ENCODE measurements around the gene DNMT3A.
A peak's percentile ranks its signal among the peaks of the same experiment; 100 is the strongest.

DNMT3A gene

DNA sequence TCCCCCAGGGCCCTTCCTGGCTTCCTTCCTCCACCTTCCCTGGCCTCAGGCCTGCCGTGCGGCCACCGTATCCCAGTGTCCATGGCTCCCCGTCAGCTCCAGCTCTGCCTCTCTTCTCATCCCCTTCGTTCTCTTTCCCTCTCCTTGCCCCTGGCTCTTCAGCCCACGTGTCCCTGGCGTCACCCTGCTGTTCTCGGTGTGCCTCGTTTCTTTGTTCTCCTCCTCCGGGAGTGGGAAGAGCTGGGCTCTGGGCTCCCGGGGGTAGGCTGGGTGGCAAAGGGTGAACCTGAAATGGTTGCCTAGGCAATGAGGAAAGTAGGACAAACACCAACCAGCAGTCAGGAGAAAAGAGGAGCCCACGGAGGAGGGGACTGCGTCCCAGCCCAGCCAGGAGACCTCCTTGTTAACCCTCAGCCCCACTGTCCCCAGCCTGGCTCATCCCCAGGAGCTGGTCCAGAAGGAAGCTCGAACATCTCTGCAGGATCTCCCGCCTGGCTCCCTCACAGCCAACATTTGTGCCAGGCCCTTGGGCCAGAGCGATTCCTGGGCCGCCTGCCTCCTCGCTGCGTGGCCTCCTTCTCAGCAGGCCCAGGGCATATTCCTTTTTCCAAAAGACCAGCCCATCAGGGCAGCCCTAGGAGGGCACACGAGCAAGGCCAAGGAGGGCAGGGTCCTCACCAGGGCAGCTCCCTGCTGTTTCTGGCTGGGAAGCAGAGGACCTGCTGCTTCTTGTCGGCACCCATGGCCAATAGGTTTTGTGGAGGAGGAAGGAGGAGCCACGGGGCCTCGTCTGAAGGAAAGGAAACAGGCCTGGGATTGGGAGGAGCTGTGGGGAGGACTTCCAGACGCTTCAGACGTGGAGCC is 30.9 kb upstream of the DNMT3A start:
- DNase-seq (ENCODE audit: low read depth in 3 of 3): no peak

DNA sequence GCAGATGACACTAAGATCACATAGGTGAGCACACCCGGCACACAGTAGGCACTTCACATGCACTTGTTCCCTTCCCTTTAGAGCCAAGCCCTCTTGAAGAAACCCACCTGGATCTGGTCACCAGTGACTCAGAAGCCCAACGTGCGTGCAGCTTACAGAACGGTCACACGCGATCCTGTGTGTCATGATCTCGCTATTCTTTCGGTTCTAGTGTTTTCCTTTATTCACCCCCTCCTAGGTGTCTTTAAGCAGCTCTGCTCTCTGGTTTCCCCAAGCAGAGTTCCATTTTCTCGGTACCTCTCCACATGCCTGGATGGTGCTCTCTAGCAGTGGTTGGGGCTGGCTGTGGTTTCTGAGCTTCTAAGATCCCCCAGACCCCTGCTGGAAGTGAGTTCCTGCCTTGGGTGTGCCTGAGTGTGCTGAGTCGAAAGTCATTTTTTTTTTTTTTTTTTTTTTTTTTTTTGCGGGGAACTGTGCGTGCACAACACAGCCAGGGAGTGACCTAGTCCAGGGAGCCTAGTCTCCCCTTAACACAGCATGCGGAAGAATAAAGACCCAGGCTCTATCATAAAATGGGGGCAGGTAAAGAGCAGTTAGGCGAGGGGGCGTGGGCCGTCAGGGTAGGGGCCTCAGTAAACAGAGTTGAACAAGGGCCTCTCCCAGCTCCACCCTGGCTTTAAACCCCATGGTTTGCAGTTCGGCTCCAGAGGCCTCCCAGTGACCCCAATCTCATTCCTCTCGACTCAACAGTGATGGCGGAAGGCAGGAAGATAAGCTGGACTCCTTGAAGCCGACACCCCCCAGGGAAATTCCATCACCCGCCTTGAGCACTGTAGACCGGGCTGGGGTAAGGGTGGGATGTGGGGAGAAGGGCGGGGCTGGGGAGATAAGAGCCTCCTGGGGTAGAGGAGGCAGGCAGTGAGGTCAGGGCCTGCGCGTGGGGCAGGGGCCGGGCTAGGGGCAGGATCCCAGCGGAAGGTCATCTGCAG is 29.8 kb upstream of the DNMT3A start:
- no peak for DNase-seq (ENCODE audit: low read depth in 3 of 3)

DNA sequence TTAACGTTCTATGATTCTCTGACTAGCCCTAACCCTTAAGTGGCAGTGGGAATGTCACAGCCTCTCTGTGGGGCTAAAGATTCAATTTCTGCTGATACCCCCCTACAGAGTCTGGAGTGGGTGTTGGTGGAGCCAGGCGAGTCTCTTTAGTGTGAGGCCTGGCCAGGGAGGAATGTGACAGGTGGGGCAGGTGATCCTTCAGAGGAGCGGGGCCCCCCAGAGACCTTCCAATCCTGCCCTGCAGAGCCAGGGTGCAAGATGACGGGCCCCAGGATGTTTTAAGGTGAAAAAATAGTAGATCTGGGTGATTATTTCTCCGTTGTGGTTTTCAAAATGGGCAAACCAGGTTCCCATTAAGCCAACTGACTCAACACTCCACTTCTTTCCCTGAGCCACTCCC is 28.2 kb upstream of the DNMT3A start:
- no peak for DNase-seq (ENCODE audit: low read depth in 3 of 3)

DNA sequence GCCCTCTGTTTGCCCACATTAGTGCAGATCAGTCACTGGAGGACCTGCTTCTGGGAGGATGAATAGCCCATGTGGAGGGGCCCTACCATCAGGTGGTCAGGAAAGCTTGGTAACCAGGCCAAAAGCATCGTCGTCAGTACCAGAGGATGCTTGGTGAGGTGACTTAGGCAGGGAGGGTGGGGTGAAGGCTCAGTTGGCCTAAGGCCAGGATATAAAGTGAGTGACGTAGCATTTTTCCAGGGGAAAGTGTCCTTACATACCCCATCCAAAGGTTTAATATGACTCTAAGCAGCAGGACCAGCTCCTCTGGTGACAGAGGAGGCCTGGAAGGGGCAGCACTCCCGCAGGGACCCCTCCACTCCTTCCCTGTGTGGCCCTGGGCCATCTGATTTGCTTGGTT is 27.7 kb upstream of the DNMT3A start:
- DNase-seq (ENCODE audit: low read depth in 3 of 3): no peak

DNA sequence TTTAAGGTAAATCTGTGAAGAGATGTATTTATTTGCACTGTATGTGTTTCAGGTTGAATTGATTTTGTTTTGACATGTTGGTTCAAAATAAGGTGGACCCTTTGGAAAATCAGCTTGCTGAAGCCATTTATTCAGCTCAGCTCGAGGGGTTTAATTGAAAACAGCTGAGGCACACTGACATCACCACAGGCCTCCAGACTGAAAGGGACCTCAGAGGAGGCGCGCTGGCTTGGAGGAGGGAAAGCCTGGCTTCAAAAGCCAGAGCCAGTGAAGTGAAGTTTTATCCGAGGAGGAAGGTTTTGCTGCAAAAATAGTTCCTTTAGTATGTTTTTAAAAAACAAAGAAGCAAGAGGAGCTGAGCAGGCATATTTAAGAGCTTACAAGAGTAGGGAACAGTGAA is 26.9 kb upstream of the DNMT3A start:
- no peak for DNase-seq (ENCODE audit: low read depth in 3 of 3)

DNA sequence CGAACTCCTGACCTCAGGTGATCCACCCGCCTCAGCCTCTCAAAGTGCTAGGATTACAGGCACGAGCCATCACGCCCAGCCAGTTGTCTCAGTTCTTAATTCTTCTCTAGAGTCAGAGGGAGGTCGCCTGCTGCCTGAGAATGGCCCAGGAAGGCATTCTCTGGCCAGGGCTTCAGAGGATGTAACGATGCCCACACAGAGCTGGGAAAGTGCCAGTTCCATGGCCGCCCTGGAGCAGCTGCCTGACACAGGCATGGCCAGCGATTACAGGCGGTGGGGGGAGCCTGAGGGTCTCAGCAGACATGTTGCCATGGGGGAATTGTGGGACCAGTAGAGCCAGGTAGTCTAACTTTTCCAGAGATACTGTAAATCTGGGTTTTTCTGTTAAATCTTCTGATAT is 25.6 kb upstream of the DNMT3A start:
- DNase-seq (ENCODE audit: low read depth in 3 of 3): no peak

DNA sequence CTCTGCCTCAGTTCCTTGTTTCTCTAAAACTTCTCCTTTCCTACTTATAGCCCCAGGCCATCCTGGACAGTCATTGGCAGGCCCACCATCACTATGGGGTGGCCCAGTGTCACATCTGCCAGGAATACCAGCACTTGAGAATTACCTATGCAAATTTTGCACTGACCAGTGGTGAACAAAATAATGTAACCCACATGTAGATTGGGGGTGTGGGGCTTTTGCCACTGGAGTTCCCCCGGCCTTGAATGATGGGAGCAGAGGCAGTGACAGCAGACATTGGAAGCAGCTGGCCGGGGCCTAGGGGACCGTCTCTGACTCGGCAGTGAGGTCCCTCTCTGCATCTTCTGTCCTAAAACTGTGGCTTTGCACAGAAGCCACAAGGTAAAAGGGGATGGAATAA is 24.9 kb upstream of the DNMT3A start:
- no peak for DNase-seq (ENCODE audit: low read depth in 3 of 3)

DNA sequence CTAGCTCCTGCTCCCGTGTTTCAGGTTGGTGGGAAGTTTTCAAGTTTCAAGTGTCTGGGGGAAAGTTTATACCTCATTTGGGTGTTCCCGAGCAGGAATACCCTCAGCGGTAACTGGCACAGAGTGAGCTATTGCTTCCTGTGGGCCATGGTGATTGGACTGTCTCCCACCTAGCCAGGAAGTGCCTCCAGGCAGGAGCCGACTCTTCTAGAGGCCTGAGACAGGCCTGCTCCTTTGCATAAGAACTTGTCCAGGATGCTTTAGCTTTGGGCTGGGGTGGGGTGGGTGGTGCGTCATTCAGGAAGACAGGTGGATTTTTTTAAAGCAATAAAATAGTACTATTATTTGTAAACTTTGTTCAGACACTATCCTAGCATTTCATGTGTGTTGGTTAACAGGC is 23.5 kb upstream of the DNMT3A start:
- no peak for DNase-seq (ENCODE audit: low read depth in 3 of 3)

DNA sequence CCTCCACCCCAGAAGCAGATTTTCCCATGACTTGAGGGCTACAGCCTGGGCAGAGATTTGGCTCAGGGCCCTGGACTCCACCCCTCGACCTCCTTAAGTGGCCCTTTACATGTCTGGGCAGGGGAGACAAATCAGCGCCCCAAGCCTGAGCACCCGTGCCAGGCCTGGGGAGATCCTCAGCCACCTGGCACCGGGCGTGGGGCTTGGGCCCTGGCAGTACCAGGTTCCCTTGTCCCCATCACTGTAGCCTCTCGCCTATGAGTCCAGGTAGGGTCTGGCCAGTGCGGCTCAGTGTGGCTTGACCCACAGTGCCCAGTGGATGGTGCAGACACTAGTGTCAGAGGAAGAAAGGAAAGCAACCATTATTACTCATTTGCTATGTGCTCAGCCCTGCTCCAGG is 22.0 kb upstream of the DNMT3A start:
- no peak for DNase-seq (ENCODE audit: low read depth in 3 of 3)

DNA sequence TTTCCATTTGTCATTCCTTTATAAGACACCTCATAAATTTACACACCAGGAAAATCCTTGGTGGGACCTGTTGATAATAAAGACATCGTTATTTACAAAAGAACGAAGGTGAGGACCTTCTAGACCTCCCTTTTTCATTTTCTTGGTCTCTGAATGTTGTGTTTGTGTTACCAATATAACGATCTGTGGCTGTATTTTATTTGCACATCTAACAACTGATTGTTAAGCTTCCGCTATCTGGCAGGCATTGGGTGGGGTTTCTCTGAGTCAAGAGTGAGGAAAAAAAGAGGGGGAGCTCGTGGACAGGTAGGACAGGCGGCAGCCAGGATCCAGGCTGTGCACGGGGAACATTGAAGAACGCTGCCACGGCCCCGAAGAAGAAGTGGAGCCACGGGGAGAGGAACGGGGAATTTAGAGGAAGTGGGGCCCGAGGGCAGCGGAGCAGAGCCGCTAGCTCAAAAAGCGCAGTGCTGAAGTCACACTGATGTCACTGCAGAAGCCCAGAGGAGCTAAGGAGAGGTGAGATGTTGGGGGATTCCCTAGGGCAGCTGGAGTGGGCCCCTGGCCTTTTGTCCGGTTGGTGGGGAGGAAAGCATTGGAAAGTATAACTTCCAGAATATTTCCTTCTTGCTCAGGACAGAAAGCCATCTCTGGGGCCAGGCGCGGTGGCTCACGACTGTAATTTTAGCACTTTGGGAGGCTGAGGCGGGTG is 20.9 kb upstream of the DNMT3A start:
- peak in 1 of 3 experiments; percentile 55 for DNase-seq (ENCODE audit: low read depth in 3 of 3)

DNA sequence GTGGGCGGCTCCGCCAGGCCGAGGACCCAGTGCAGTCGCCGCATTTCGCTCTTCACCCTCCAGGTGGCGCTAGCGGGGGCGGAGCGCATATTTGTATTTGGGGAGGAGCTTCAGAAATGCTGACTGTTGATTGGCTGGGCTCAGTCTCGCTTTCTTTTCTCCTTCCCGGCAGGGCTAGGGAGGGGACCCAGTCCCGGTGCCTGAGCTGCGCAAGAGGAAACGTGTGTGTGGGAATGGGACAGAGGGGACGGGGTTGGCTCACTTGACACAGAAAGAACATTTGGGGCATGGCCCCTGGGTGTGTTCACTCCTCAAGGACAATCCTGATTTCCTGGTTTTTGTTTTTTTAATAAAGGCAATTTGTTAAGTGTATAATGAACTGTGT is 20.3 kb upstream of the DNMT3A start:
- DNase-seq (ENCODE audit: low read depth in 3 of 3): peak; percentile 92 to 94 (median 92)

DNA sequence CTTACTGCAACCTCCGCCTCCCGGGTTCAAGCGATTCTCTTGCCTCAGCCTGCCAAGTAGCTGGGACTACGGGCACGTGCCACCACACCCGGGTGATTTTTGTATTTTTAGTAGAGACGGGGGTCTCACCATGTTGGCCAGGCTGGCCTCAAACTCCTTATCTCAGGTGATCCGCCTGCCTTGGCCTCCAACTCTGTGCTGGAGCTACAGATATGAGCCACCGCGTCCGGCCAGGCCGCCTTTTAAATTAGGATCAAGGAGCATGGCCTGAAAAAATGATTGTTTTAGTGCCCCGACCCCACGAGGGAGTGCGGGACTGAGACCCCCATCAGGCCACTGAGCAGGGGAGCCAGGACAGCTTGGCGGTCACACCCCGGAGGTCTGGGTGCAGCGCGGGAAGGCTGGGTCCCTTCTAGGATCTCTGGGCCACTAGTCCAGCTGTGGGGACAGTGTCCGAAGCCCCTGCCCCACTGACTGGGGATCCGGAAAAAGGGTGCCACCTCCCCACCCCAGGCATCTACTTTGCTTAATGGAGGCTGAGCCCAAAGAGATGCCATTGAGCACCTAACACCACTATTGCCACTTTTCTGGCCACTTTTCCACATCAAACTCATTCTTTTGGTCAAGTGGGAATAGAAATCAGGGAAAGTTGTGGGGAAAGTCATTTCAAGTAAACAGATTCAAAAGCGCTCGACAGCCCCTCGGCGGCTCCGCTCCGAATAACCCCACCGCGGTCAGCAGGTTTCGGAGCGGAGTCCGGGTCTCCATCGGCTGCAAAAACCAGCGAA is 19.7 kb upstream of the DNMT3A start:
- DNase-seq (ENCODE audit: low read depth in 3 of 3): no peak

DNA sequence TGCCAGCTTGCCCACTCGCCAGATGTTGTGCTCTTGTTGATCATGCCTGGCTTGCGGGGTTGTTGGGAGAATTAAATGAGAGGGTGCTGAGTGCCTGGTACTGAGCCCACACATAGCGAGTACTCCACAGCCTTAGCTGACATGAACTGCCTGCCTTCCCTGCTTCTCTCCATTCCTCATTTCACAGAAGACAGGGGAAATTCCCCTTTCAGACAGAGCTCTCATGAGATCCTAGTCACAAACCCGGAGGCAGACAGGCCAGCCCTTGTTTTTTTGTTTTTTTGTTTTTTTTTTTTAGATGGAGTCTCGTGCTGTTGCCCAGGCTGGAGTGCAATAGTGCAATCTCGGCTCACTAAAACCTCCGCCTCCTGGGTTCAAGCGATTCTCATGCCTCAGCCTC is 17.1 kb upstream of the DNMT3A start:
- DNase-seq (ENCODE audit: low read depth in 3 of 3): no peak

DNA sequence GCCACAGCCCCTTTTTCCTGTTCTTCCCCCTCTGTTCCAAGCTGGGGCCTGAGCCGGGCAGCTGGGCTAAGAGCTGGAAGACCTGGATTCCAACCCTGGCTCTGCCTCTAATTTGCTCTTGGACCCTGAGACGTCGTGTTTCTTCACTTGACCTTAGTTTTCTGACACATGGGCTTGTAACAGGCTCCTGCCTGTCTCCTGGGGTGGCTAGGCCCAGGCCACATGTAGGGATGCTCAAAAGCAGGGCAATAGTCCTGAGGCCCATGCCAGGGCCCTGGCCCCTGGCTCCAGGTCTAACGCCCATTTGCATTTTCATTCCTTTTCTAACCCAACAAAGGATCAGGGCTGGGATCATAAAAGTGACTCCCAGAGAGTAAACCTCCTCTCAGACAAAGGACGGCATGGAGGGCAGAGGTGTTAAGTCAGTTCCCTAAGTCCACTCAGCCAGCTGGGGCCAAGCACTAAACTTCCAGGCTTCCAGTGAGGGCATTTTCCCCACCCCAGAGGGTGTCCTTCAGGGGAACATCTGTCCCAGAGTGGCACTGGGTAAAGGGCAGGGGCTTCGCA is 16.6 kb upstream of the DNMT3A start:
- no peak for DNase-seq (ENCODE audit: low read depth in 3 of 3)

DNA sequence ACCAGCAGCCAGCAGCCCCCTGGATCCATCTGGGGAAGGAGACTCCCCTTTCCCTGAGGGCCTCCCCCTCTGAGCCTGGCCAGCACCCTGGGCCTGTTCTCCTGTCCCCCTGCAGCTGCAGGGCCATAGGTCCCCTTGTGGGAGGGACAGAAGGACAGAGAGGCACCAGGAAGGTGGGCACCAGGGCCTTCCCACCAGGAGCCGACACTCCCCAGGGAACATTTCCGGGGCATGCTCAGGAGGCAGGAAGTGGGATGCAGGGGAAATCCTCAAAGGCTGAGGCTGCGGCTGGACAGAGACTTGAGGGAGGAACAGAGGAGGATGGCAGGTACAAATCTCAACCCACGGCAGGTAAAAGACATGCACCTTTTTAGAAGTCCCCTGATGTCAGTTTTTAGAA is 14.4 kb upstream of the DNMT3A start:
- DNase-seq (ENCODE audit: low read depth in 3 of 3): no peak

DNA sequence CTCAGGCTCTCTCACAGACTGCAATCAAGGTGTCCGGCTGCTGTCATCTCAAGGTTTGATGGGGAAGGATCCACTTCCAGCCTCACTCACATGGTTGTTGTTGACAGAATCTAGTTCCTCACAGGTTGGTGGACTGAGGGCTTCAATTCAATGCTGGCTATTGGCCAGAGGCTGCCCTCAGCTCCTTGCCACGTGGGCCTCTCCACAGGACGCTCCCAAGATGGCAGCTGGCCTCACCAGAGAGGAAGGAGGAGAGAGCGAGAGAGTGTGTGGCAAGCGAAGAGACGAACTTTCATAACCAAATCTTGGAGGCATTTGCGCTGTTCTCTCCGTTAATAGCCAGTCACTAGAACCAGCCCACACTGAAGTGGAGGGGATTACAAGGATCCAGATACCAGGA is 13.5 kb upstream of the DNMT3A start:
- DNase-seq (ENCODE audit: low read depth in 3 of 3): no peak

DNA sequence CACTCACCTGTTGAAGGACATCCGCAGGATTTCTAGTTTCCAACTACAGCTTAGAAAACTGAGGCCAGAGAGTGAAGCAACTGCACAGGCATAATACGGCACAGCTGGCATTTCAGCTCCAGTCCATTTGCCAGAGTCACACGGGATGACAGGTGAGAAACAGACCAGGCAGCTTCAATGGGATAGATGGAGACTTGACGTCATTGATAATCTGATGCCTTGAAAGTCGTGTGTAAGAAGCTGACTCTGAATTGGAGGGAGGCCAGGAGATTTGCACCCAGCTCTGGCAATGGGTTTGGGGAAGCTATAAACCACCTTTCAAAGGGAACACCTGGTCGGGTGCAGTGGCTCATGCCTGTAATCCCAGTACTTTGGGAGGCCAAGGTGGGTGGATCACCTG is 12.4 kb upstream of the DNMT3A start:
- DNase-seq (ENCODE audit: low read depth in 3 of 3): no peak

DNA sequence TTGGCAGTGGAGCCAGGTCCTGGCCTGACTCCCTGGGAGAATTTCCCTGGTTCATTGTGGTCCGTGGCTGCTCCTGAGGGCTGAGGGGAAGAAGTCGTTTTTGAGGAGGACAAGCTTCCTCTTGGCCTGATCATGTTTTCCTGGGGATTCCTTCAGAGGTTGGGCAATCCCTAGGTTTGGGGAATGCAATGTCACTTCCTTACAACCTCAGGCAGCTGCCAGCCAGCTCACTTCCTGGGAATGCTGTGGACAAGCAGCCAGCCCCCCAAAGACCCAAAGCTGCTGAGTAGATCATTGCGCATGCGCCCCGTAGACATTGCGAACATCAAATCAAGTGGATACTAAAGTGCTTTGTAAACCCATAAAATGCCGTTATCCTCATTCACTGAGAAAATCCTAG is 7.7 kb upstream of the DNMT3A start:
- no peak for DNase-seq (ENCODE audit: low read depth in 3 of 3)

DNA sequence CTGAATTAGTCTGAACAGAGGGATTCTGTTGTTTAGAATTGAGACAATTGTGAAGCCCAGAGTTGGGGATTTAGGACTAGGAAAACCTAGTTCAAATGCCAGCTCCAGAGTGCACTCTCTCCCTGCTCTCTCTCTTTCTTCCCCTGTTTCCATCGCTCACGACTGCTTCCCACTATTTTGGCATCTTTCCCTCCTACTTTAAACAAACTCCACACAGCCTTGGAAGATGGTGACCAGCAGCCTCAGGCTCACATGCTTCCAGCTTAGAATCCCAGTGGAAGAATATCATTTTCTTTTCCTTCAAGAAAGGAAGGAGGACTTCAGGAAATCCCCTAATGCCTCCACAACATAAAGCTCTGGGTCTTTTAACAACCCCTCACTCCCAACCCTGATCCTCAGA is 6.1 kb upstream of the DNMT3A start:
- DNase-seq (ENCODE audit: low read depth in 3 of 3): no peak

DNA sequence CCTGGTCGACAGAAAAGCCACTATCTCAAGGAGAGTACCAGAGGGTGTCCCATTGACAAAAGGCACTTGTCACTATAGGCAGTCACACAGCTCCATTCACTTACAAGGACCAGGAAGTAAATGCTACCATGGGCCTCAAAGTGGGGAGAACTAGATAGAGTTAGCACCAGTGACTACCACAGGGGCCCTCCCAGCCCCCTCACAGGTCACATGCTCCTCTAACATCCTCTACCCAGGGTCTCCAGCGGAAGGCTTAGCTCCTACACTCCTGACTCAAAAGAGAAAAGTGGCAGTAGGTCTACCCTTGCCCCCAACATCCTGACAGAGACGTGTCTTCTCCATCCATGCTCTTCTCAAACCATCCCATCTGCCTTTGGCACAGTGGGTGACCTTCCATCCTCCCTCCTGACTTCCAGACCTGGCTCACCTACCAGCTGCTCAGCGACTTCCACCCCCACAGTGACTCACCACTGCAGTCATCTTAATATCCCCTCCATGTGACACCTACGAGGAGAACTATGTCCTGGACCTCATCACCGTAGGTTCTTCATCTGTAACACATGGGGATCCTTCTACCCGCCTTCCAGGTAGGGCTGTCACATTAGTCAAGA is 5.6 kb upstream of the DNMT3A start:
- DNase-seq (ENCODE audit: low read depth in 3 of 3): peak in 1 of 3 experiments; percentile 50

Measured in stimulated activated CD4-positive, alpha-beta T cell treated with anti-CD3 and anti-CD28 coated beads, TNF-alpha, amount 100 ng/mL, for 24 hours (primary cell).